Measurements from ENCODE around the gene KIF3A. TPM values are rescaled to one million over a fixed set of nuclear protein-coding genes. Genes with fewer than 3 reads are reported as not detected.
A peak's percentile ranks its signal among the peaks of the same experiment; 100 is the strongest.

KIF3A gene
- total RNA-seq, 4 donors from 2014 or later, result 1.5 to 32.2 (median 4.0) TPM

DNA sequence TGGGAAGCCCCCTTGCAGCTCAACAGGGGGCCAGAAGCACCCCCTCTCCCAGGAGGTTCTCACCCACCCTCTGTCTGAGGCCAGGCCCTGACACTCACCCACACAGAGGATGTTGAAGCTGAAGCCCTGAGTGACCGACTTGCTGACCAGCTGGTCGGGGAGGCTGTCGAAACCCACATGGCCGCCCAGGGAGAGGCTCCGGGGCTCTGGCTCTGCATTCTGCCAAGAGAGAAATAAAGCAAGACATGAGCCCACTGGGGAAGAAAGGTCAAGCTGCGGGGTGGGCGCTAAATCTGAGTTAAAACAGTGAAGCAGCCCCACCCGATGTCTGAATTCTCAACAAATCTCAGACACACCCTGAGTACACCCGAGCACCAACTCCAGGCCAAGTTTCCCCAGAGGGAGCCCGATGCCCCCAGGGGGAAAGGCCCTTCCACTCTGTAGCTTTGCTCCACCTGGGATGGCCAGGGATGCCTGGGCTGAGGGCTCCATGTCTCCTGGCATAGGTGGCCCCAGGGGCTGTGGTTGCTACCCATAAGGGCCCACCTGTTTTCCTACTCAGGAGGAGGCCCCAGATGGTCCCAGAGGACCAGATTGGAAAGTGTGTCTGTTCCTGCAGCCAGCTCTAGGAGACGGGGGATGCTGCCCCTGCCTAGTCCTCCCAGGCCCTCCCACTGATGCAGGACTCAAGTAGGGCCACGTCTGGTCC lies 28.1 kb upstream of the KIF3A start:
- H3K9me3 ChIP-seq, result no peaks in the 10 kb centered on the region
- no peak for TF ChIP-seq POLR2A (IDR thresholded peaks at IDR 0.05)
- TF ChIP-seq, protein P1, sequence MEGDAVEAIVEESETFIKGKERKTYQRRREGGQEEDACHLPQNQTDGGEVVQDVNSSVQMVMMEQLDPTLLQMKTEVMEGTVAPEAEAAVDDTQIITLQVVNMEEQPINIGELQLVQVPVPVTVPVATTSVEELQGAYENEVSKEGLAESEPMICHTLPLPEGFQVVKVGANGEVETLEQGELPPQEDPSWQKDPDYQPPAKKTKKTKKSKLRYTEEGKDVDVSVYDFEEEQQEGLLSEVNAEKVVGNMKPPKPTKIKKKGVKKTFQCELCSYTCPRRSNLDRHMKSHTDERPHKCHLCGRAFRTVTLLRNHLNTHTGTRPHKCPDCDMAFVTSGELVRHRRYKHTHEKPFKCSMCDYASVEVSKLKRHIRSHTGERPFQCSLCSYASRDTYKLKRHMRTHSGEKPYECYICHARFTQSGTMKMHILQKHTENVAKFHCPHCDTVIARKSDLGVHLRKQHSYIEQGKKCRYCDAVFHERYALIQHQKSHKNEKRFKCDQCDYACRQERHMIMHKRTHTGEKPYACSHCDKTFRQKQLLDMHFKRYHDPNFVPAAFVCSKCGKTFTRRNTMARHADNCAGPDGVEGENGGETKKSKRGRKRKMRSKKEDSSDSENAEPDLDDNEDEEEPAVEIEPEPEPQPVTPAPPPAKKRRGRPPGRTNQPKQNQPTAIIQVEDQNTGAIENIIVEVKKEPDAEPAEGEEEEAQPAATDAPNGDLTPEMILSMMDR (IDR thresholded peaks at IDR 0.05), result no peak
- H3K4me1 ChIP-seq, result peaks cover 0 to 8% (median 0%) of the 10 kb centered on the region in 4 donors
- no peak overlapping the region for H3K27ac ChIP-seq
- DNase-seq, result peak in 1 of 3 donors; percentile 38
- H3K4me3 ChIP-seq, result no peak overlapping the region
- no peaks in the 10 kb centered on the region for H3K27me3 ChIP-seq
- peaks cover 0 to 49% (median 0%) of the 10 kb centered on the region in 3 donors for H3K36me3 ChIP-seq

DNA sequence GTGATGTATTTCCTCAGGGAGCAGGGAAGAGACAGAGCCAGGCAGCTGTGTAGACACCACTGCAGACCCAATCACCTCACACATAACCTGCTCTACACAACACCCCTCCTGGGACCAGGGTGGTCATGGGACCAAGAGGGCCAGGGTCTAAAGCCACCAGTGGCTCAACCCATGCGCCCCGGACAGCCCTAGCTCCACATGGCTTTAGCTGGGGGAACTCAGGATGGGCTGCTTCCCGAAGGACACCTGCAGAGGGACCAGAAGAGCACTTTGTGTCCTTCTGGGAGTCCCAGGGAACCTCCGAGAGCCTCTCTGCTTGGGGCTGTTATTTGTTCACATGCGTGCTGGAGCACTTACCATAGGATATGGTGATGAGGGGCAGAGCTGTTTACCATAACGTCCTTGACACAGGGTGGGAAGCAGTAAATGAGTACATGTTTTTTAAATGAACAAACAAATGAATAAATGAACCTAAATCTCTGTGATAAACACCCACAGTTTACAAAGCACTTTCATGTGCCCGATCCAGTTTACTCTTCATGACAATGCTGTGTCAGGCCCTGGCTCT lies 27.4 kb upstream of the KIF3A start:
- Histone ChIP-seq H3K27me3 (no peaks in the 10 kb centered on the region), H3K27ac (no peak overlapping the region), H3K4me1 (peaks cover 0 to 8% (median 0%) of the 10 kb centered on the region in 4 donors), H3K9me3 (no peaks in the 10 kb centered on the region), H3K4me3 (no peak overlapping the region), H3K36me3 (peaks cover 0 to 56% (median 0%) of the 10 kb centered on the region in 3 donors)
- peak in 1 of 3 donors; percentile 40 for DNase-seq
- no peak for TF ChIP-seq POLR2A (IDR thresholded peaks at IDR 0.05)
- TF ChIP-seq, protein P1 (IDR thresholded peaks at IDR 0.05), result no peak

DNA sequence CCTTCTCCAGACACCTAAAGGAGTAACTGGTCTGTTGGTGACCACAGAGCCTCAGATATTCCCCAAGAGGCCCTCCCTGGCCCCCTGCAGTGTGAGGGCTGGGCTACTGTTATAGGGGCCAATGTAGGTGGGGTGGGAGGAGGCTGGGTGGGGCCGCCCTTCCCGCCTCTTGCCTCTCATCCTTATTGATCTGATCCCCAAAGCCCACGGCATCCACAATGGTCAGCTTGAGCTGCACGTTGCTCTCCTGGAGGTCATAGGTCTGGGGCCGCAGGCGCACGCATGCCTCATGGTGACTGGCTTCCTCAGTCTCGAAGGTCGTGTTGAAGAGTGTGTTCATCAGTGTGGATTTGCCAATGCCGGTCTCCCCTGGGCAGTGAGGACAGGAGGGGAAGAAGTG lies 26.7 kb upstream of the KIF3A start:
- H3K4me3 ChIP-seq, result no peak overlapping the region
- TF ChIP-seq POLR2A (IDR thresholded peaks at IDR 0.05), result no peak
- peak in 1 of 3 donors; percentile 32 for DNase-seq
- no peaks in the 10 kb centered on the region for H3K9me3 ChIP-seq
- H3K27me3 ChIP-seq, result no peaks in the 10 kb centered on the region
- H3K27ac ChIP-seq, result no peak overlapping the region
- H3K4me1 ChIP-seq, result peaks cover 0 to 8% (median 0%) of the 10 kb centered on the region in 4 donors
- peaks cover 0 to 63% (median 0%) of the 10 kb centered on the region in 3 donors for H3K36me3 ChIP-seq

DNA sequence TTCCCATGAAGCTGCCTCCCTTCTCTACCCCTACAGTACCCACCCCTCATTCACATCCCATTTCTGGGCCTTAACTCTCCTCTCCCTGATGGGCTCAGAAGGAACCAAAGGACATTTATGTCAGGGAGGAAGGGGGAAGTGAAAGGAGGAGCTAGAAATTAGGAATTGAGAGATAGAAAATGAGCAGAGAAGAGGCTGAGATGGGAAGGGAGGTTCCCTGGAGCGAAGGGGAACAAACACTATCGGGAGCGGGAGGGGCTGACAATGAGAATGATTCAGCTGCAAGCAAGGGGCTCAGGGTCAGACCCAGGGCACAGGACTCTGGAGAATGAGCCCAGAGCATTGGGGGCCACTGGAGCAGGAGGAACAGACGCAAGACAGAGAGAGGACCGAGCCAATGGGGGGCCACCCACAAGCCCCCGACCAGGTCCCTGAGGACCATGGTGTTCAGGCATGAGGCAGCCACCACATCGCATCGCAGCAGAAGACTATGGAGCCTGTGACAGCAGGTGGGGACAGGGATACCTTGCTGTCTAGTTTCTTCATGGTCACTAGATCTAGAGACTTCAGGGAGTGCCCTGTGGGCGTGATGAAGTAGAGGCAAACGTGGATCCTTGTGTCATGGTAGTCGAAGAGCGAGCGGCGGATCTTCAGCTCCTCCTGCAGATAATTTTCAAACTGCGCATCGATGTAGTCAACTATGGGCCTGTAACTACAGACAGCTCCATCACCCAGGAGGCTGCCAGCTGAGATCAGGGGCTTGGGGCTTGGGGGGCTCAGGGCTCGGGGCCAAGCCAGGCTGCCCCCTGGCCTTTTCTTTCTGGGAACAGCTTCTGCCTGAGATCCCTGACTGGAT lies 26.1 kb upstream of the KIF3A start:
- no peak for TF ChIP-seq POLR2A (IDR thresholded peaks at IDR 0.05)
- TF ChIP-seq, protein P1 (IDR thresholded peaks at IDR 0.05), result no peak
- Histone ChIP-seq H3K4me3 (no peak overlapping the region), H3K36me3 (peaks cover 0 to 68% (median 0%) of the 10 kb centered on the region in 3 donors), H3K9me3 (no peaks in the 10 kb centered on the region), H3K27ac (no peak overlapping the region), H3K4me1 (peaks cover 0 to 5% (median 0%) of the 10 kb centered on the region in 4 donors), H3K27me3 (no peaks in the 10 kb centered on the region)
- DNase-seq, result peak in 1 of 3 donors; percentile 33

DNA sequence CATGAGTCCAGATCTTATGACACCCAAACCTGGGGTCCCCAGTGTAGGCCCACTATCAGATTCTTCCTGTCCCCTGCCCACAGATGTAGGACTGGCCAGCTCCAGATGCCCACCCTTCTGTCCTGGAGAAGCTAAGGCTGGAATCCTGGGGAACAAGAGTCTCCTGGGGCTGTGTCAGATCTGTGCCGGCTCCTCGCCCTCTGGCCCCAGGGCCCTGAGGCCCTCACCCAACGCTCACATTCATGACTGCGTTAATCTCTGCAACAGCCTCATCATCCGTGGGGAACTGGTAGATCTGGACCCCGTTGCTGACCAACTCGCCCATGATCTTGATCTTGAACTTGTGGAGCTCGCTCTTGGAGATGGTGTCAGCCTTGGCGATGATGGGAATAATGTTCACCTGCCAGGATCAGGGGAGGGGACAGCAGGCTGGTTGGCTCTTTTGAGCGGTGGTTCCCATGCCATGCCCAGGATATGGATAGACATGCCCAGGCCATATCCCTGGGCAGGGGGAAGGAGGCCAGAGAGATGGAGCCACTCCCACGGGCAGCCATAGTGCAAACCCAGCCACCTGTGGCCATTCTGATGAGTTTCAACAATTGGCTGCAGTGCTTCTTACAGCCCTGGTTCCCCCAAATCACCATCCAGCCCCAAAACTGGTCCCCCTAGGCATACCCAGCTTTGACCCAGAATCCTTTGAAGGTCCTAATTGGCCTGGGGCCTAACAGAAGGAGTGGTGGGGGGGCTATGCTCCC lies 25.1 kb upstream of the KIF3A start:
- Histone ChIP-seq H3K4me1 (no peaks in the 10 kb centered on the region), H3K9me3 (no peaks in the 10 kb centered on the region), H3K27ac (no peak overlapping the region), H3K36me3 (peaks cover 0 to 77% (median 0%) of the 10 kb centered on the region in 3 donors), H3K4me3 (no peak overlapping the region), H3K27me3 (no peaks in the 10 kb centered on the region)
- TF ChIP-seq, protein P1 (IDR thresholded peaks at IDR 0.05), result no peak
- TF ChIP-seq POLR2A (IDR thresholded peaks at IDR 0.05), result no peak
- peak in 1 of 3 donors; percentile 14 for DNase-seq

All from Peyer's patch (tissue), 4 donors.